Neural cell (in vitro differentiated cells): ENCODE data around the gene ZNF362. TPM values are rescaled to one million over a fixed set of nuclear protein-coding genes. Genes with fewer than 3 reads are reported as not detected.

Source experiments
- H2AFZ ChIP-seq: fragments of 200-600, 300-800 bp; sonication (generic), shearing (Covaris generic); 2 replicates; pipeline ENCODE4 v1.6.0; 2014; ENCODE audit warnings: low read depth, mild to moderate bottlenecking, antibody characterized with exemption, low read length, moderate library complexity
- H3F3A ChIP-seq: fragments of 200-600 bp; shearing (Covaris generic); 2 replicates; pipeline ENCODE4 v1.6.1; 2016; ENCODE audit warnings: mild to moderate bottlenecking, moderate library complexity, mixed read lengths, antibody characterized with exemption, low read length; ENCODE audit not compliant: insufficient read depth, poor library complexity, severe bottlenecking
- H3K27ac ChIP-seq: fragments of 200-600, 300-800 bp; sonication (generic), shearing (Covaris generic); 2 replicates; pipeline ENCODE4 v1.5.1; 2014; ENCODE audit warnings: mild to moderate bottlenecking, low read length, moderate library complexity
- H3K27me3 ChIP-seq: fragments of 300-800, 200-600 bp; sonication (generic), shearing (Covaris generic); 2 replicates; pipeline ENCODE4 v1.6.0; 2014; ENCODE audit warnings: mild to moderate bottlenecking, low read depth, low read length, moderate library complexity; ENCODE audit not compliant: insufficient read depth
- H3K36me3 ChIP-seq: fragments of 300-800, 200-600 bp; sonication (generic), shearing (Covaris generic); 2 replicates; pipeline ENCODE4 v1.5.1; 2014; ENCODE audit warnings: mild to moderate bottlenecking, antibody characterized with exemption, low read length, moderate library complexity; ENCODE audit not compliant: insufficient read depth
- H3K4me2 ChIP-seq: fragments of 300-800, 200-600 bp; sonication (generic), shearing (Covaris generic); 2 replicates; pipeline ENCODE4 v1.6.0; 2014; ENCODE audit warnings: mild to moderate bottlenecking, low read length
- H3K4me3 ChIP-seq: fragments of 300-800, 200-600 bp; sonication (generic), shearing (Covaris generic); 2 replicates; pipeline ENCODE4 v1.5.1; 2014; ENCODE audit warnings: mild to moderate bottlenecking, low read length, moderate library complexity
- H3K79me2 ChIP-seq: fragments of 200-600 bp; shearing (Covaris generic); replicated peaks from 2 replicates; pipeline ENCODE4 v1.6.0; 2014; ENCODE audit warnings: mild to moderate bottlenecking, low read length, moderate library complexity; ENCODE audit not compliant: insufficient read depth
- H3K9ac ChIP-seq: fragments of 300-800, 200-600 bp; sonication (generic), shearing (Covaris generic); 2 replicates; pipeline ENCODE4 v1.6.1; 2016; ENCODE audit warnings: mild to moderate bottlenecking, low read length, mixed read lengths
- H3K9me2 ChIP-seq: fragments of 200-600 bp; shearing (Covaris generic); 2 replicates; pipeline ENCODE4 v1.6.1; 2016; ENCODE audit warnings: mild to moderate bottlenecking, low read length, mixed read lengths; ENCODE audit not compliant: insufficient read depth
- H3K9me3 ChIP-seq: fragments of 200-600, 300-800 bp; sonication (generic), shearing (Covaris generic); 2 replicates; pipeline ENCODE4 v1.6.1; 2016; ENCODE audit warnings: mild to moderate bottlenecking, mixed run types, low read length, moderate library complexity, mixed read lengths
- H4K20me1 ChIP-seq: fragments of 200-600 bp; shearing (Covaris generic); 2 replicates; pipeline ENCODE4 v1.6.1; 2016; ENCODE audit warnings: mild to moderate bottlenecking, mixed run types; ENCODE audit not compliant: insufficient read depth
- EP300 ChIP-seq: fragments of 450-650 bp; conservative IDR thresholded peaks from 2 replicates; pipeline ENCODE4 v1.6.1; 2014; ENCODE audit warnings: antibody characterized with exemption, mild to moderate bottlenecking, moderate library complexity; ENCODE audit not compliant: poor library complexity, severe bottlenecking
- EZH2 ChIP-seq: fragments of 200-600, 300-800 bp; shearing (Covaris generic), sonication (generic); IDR thresholded peaks from 2 replicates; pipeline ENCODE4 v1.6.1; 2014; ENCODE audit warnings: antibody characterized with exemption, low read length, borderline replicate concordance, mild to moderate bottlenecking; ENCODE audit not compliant: insufficient read depth, poor library complexity, severe bottlenecking
- MXI1 ChIP-seq: fragments of 450-650 bp; conservative IDR thresholded peaks from 2 replicates; pipeline ENCODE4 v1.6.1; 2014; ENCODE audit warnings: antibody characterized with exemption, mild to moderate bottlenecking; ENCODE audit not compliant: poor library complexity, severe bottlenecking
- POLR2AphosphoS5 ChIP-seq: IDR thresholded peaks from 2 replicates; pipeline ENCODE4 v1.6.1; 2012
- RAD21 ChIP-seq: fragments of 450-650 bp; conservative IDR thresholded peaks from 2 replicates; pipeline ENCODE4 v1.6.1; 2014; ENCODE audit warnings: antibody characterized with exemption, mild to moderate bottlenecking, moderate library complexity
- SMC3 ChIP-seq: fragments of 450-650 bp; conservative IDR thresholded peaks from 2 replicates; pipeline ENCODE4 v1.6.1; 2014; ENCODE audit warnings: antibody characterized with exemption, mild to moderate bottlenecking, moderate library complexity; ENCODE audit not compliant: poor library complexity
- TAF1 ChIP-seq: IDR thresholded peaks from 2 replicates; pipeline ENCODE4 v1.6.1; 2012; ENCODE audit warnings: low read depth
- polyA plus RNA-seq: library from polyadenylated mRNA; depleted of rRNA; stranded (reverse); fragments of >200 nt; gene quantifications from 2 replicates; pipeline ENCODE4 v1.2.3, GENCODE V29; 2014
- TF ChIP-seq, protein P1 (sequence below): IDR thresholded peaks from 2 replicates; pipeline ENCODE4 v1.6.1; 2012; ENCODE audit warnings: borderline replicate concordance
- TF ChIP-seq, protein P2 (sequence below): fragments of 450-650 bp; IDR thresholded peaks from 2 replicates; pipeline ENCODE4 v1.5.1; 2014; ENCODE audit warnings: antibody characterized with exemption, mild to moderate bottlenecking, moderate library complexity; ENCODE audit not compliant: poor library complexity, severe bottlenecking

The ZNF362 gene
- polyA plus RNA-seq, 1 donor from 2014 or later, result 17.6 TPM

DNA sequence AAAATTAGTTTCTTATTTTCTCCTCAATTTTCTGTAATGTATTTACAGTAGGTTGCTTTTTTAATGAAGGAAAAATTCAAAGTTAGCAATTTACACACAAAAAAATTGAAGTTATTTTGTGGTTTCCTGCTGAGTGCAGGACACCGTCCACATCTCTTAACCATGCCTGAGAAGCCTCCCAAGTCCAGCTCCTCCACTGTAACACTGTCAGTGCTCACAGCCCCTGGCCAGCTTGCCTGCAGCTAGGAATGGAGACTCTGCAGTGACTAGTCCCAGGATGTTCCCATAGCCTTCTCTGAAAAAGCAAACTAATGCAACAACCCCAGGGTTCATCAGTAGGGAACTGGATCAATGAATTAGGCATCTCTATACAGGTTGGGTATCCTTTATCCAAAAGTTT is 61.1 kb downstream of the ZNF362 start:
- no peak overlapping the region for H2AFZ ChIP-seq
- no peaks in the 10 kb centered on the region for H3K9me3 ChIP-seq
- H3F3A ChIP-seq, result no peaks in the 10 kb centered on the region
- H3K27ac ChIP-seq, result no peak overlapping the region
- peak; percentile 12 for TF ChIP-seq POLR2AphosphoS5
- no peak for TF ChIP-seq TAF1
- no peak for TF ChIP-seq MXI1
- TF ChIP-seq EZH2, result no peak
- no peaks in the 10 kb centered on the region for H3K79me2 ChIP-seq
- H3K36me3 ChIP-seq, result no peaks in the 10 kb centered on the region
- H4K20me1 ChIP-seq, result no peaks in the 10 kb centered on the region
- no peak overlapping the region for H3K4me3 ChIP-seq
- no peaks in the 10 kb centered on the region for H3K9me2 ChIP-seq
- H3K9ac ChIP-seq, result no peak overlapping the region
- H3K27me3 ChIP-seq, result no peaks in the 10 kb centered on the region
- no peak overlapping the region for H3K4me2 ChIP-seq

DNA sequence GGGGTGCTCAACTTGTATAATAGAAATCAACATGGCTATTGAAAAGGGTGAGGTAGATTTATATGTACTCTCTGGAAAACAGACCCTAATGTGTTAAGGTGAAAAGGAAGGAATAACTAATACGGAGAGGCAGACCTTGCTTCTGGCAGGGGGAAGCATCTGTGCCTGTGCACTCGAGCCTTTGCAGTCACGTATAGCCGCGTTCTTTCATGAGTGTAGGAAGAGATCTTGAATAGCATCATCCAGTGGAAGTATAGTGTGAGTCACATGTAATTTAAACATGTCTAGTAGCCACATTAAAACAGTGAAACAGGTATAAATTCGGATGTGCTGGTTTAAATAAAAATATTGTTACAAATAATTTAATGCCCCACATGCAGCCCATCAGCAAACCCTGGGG is 61.7 kb downstream of the ZNF362 start:
- no peak overlapping the region for H3K4me2 ChIP-seq

More for the DNA sequence above, 61.7 kb downstream of the ZNF362 start:
- H3K79me2 ChIP-seq, result no peaks in the 10 kb centered on the region
- H3K27ac ChIP-seq, result no peak overlapping the region
- no peak overlapping the region for H2AFZ ChIP-seq
- H3K9ac ChIP-seq, result no peak overlapping the region
- TF ChIP-seq MXI1, result no peak
- TF ChIP-seq EP300, result no peak
- TF ChIP-seq, protein P1, sequence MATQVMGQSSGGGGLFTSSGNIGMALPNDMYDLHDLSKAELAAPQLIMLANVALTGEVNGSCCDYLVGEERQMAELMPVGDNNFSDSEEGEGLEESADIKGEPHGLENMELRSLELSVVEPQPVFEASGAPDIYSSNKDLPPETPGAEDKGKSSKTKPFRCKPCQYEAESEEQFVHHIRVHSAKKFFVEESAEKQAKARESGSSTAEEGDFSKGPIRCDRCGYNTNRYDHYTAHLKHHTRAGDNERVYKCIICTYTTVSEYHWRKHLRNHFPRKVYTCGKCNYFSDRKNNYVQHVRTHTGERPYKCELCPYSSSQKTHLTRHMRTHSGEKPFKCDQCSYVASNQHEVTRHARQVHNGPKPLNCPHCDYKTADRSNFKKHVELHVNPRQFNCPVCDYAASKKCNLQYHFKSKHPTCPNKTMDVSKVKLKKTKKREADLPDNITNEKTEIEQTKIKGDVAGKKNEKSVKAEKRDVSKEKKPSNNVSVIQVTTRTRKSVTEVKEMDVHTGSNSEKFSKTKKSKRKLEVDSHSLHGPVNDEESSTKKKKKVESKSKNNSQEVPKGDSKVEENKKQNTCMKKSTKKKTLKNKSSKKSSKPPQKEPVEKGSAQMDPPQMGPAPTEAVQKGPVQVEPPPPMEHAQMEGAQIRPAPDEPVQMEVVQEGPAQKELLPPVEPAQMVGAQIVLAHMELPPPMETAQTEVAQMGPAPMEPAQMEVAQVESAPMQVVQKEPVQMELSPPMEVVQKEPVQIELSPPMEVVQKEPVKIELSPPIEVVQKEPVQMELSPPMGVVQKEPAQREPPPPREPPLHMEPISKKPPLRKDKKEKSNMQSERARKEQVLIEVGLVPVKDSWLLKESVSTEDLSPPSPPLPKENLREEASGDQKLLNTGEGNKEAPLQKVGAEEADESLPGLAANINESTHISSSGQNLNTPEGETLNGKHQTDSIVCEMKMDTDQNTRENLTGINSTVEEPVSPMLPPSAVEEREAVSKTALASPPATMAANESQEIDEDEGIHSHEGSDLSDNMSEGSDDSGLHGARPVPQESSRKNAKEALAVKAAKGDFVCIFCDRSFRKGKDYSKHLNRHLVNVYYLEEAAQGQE, result no peak
- TF ChIP-seq, protein P2, sequence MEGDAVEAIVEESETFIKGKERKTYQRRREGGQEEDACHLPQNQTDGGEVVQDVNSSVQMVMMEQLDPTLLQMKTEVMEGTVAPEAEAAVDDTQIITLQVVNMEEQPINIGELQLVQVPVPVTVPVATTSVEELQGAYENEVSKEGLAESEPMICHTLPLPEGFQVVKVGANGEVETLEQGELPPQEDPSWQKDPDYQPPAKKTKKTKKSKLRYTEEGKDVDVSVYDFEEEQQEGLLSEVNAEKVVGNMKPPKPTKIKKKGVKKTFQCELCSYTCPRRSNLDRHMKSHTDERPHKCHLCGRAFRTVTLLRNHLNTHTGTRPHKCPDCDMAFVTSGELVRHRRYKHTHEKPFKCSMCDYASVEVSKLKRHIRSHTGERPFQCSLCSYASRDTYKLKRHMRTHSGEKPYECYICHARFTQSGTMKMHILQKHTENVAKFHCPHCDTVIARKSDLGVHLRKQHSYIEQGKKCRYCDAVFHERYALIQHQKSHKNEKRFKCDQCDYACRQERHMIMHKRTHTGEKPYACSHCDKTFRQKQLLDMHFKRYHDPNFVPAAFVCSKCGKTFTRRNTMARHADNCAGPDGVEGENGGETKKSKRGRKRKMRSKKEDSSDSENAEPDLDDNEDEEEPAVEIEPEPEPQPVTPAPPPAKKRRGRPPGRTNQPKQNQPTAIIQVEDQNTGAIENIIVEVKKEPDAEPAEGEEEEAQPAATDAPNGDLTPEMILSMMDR, result no peak
- TF ChIP-seq RAD21, result no peak
- TF ChIP-seq POLR2AphosphoS5, result no peak
- no peak for TF ChIP-seq SMC3
- TF ChIP-seq TAF1, result no peak
- TF ChIP-seq EZH2, result no peak
- H3F3A ChIP-seq, result no peaks in the 10 kb centered on the region
- H3K27me3 ChIP-seq, result no peaks in the 10 kb centered on the region
- no peaks in the 10 kb centered on the region for H3K9me2 ChIP-seq
- H3K9me3 ChIP-seq, result no peaks in the 10 kb centered on the region
- H3K4me3 ChIP-seq, result no peak overlapping the region
- H4K20me1 ChIP-seq, result no peaks in the 10 kb centered on the region
- H3K36me3 ChIP-seq, result peaks cover 3% of the 10 kb centered on the region
